Measurements from ENCODE around the gene ZCCHC24. TPM values are rescaled to one million over a fixed set of nuclear protein-coding genes. Genes with fewer than 3 reads are reported as not detected.

Gene ZCCHC24
- total and polyA plus RNA-seq, 7 donors: 11.2 to 112 (median 43.0) TPM

DNA sequence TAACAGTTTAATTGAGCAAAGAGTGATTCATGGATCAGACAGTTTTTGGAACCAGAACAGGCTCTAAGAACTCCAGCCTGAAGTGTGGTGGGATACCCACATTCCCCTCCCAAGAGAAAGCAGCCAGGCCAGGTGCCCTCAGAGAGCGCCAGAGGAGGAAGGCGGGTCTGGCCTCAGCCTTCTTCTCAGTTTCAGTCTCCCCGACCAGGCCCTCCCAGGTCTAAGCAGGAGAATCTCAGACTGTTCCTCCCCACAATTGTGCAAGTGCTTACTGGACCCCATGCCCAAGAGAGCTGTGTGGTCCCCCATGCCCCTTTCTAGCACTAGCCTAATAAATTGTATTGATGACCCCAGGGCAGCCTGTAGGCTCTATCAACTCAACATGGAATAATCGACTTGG is 72.6 kb downstream of the ZCCHC24 start:
- H3K4me1 ChIP-seq: peaks cover 8% of the 10 kb centered on the region
- peaks cover 16% of the 10 kb centered on the region for H3K9me3 ChIP-seq
- H3K36me3 ChIP-seq (ENCODE audit: insufficient read depth in 1 of 2, low read depth in 1 of 2): no peaks in the 10 kb centered on the region
- TF ChIP-seq, protein P1, sequence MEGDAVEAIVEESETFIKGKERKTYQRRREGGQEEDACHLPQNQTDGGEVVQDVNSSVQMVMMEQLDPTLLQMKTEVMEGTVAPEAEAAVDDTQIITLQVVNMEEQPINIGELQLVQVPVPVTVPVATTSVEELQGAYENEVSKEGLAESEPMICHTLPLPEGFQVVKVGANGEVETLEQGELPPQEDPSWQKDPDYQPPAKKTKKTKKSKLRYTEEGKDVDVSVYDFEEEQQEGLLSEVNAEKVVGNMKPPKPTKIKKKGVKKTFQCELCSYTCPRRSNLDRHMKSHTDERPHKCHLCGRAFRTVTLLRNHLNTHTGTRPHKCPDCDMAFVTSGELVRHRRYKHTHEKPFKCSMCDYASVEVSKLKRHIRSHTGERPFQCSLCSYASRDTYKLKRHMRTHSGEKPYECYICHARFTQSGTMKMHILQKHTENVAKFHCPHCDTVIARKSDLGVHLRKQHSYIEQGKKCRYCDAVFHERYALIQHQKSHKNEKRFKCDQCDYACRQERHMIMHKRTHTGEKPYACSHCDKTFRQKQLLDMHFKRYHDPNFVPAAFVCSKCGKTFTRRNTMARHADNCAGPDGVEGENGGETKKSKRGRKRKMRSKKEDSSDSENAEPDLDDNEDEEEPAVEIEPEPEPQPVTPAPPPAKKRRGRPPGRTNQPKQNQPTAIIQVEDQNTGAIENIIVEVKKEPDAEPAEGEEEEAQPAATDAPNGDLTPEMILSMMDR (IDR thresholded peaks at IDR 0.05): no peak
- ATAC-seq (no peak), DNase-seq (peak in 1 of 2 donors; percentile 32)
- H3K27ac ChIP-seq: no peak overlapping the region
- H3K4me3 ChIP-seq: no peak overlapping the region
- intact Hi-C loops (cut with DNase I): loop anchor here (2.0 to 10.0 kb wide), 3 partner anchors 114 to 552 kb away; no protein-coding TSS in a partner anchor
- WGBS, 3 donors: 72 to 84% (median 79%) methylated on average over 4 of the region's 4 CpGs
- no peaks in the 10 kb centered on the region for H3K27me3 ChIP-seq (ENCODE audit: insufficient read depth in 3 of 3, low read length in 2 of 3)

DNA sequence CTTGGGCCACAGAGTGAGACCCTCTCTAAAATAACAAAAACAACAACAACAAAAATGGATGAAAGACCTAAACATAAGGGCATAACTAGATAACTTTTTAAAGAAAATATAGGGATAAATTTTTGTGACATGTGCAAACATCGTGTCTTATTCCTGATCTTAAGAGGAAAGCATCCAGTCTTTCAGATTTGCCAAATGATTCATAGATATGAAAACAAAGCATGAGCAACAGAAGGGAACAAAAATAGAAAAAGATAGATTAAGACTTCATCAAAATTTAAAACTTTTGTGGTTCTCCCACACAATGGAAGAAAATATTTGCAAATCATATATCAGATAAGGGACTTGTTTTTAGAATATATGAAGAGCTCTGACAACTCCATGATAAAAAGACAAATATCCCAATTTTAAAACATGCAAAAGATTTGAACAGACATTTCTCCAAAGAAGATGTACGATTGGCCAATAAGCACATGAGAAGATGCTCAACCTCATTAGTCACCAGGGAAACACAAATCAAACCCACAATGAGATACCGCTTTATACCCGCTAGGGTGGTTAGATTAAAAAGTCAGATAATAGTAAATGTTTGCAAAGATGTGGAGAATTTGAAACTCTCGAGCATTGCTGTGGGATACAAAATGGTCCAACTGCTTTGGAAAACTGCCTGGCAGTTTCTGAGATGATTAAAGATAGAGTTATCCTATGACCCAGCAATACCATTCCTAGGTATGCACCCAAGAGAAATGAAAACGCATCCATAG is 77.8 kb downstream of the ZCCHC24 start:
- Histone ChIP-seq H3K27me3 (ENCODE audit: insufficient read depth in 3 of 3, low read length in 2 of 3) (no peaks in the 10 kb centered on the region), H3K27ac (no peak overlapping the region), H3K36me3 (ENCODE audit: insufficient read depth in 1 of 2, low read depth in 1 of 2) (no peaks in the 10 kb centered on the region), H3K4me3 (no peak overlapping the region), H3K4me1 (no peaks in the 10 kb centered on the region), H3K9me3 (peaks cover 16% of the 10 kb centered on the region)
- DNase-seq: no peak
- WGBS, 3 donors: 83 to 87% (median 86%) methylated on average over 6 of the region's 6 CpGs
- intact Hi-C loops (cut with DNase I): no loop called here
- TF ChIP-seq, protein P1 (IDR thresholded peaks at IDR 0.05): no peak
- ATAC-seq: no peak

DNA sequence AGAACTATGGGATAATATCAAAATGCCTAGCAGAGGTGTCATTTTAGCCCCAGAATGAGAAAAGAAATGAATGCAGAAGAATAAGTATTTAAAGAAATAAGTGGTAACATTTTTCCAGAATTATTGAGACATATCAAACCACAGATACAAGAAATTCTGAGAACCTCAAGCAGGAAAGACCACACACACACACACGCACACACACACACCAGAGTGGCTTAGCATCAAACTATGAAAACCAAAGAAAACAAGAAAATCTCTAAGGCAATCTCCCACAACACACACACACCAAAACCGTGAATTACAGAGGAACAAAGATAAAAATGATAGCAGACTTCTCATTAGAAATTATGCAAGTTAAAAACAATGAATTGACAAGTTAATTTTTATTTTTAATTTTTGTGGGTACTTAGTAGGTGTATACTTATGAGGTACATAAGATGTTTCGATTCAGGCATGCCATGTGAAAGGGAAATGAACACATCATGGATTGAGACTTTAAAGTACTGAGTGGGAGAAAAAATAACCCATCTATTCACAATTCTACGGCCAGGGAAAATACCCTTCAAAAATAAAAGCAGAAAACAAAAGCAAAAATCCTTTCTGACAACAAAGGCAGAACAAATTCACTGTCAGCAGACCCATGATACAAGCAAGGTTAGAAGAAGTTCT is 83.6 kb downstream of the ZCCHC24 start:
- peaks cover 9% of the 10 kb centered on the region for H3K4me1 ChIP-seq
- H3K27me3 ChIP-seq (ENCODE audit: insufficient read depth in 3 of 3, low read length in 2 of 3): no peaks in the 10 kb centered on the region
- no peak overlapping the region for H3K4me3 ChIP-seq
- DNase-seq (no peak), ATAC-seq (no peak)
- H3K9me3 ChIP-seq: no peaks in the 10 kb centered on the region
- H3K36me3 ChIP-seq (ENCODE audit: insufficient read depth in 1 of 2, low read depth in 1 of 2): no peaks in the 10 kb centered on the region
- H3K27ac ChIP-seq: no peak overlapping the region
- 86 to 87% (median 87%) methylated on average over 4 of the region's 4 CpGs for WGBS, 3 donors
- TF ChIP-seq, protein P1 (IDR thresholded peaks at IDR 0.05): no peak
- intact Hi-C loops (cut with DNase I): no loop called here

DNA sequence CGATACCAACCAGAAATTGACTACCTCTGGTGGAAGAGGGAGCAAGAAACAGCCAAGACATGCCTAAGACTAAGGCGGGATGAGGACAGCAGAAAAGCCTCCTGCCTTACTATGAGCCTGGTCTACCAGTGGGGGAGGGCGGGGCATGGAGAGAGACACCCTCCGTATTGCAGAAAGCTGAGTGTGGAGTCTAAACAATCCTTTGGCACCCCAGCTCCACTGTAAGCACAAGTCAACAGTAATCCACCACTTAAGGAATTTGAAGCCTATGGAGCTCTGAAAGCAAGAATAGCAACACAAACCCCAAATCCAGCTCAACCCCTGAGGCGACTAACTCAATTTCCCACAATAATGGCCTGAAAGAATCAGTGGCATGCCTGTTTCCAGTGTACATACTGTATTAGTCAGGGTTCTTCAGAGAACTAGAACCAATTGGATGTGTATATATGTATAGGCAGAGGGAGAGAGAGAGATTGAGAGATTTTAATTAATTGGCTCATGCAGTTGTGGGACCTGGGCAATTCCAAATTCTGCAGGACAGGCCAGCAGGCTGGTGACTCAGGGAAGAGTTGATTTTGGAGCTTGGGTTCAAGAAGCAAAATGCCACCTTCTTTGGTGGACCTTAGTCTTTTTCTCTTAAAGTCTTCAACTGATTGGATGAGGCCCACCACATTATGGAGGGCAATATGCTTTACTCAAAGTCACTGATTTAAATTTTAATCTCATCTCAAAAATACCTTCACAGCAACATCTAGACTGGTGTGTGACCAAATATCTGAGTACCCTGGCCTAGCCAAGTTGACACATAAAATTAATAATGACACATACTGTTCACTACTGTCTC is 84.7 kb downstream of the ZCCHC24 start:
- whole genome bisulfite sequencing, 3 donors: 96 to 98% (median 97%) methylated on average over 5 of the region's 5 CpGs
- no peak overlapping the region for H3K27ac ChIP-seq
- ATAC-seq: no peak
- H3K9me3 ChIP-seq: no peaks in the 10 kb centered on the region
- H3K4me1 ChIP-seq: peaks cover 9% of the 10 kb centered on the region
- TF ChIP-seq, protein P1 (IDR thresholded peaks at IDR 0.05): no peak
- no peak for DNase-seq
- intact Hi-C loops (cut with DNase I): no loop called here
- no peaks in the 10 kb centered on the region for H3K27me3 ChIP-seq (ENCODE audit: insufficient read depth in 3 of 3, low read length in 2 of 3)
- no peak overlapping the region for H3K4me3 ChIP-seq
- H3K36me3 ChIP-seq (ENCODE audit: insufficient read depth in 1 of 2, low read depth in 1 of 2): peaks cover 2 to 8% of the 10 kb centered on the region in 2 donors
